Measurements from ENCODE around the gene TAS2R20. TPM values are rescaled to one million over a fixed set of nuclear protein-coding genes. Genes with fewer than 3 reads are reported as not detected.

Gene TAS2R20
- total and polyA plus RNA-seq, 2 of the 8 experiments (the other 6 are each of a cell fraction or from before 2014, with no cell fraction given), result 0.57 to 0.71 TPM

- no peak for TF ChIP-seq GABPA (IDR thresholded peaks at IDR 0.05; ENCODE audit: borderline replicate concordance, insufficient read depth, low read length)
Observed at GRCh38 chr12:11007608-11008007, 9.5 kb upstream of the TAS2R20 start (continued).

All from H1 (cell line).